GM13977 (cell line): Measurements from ENCODE around the gene SLC8A1.

ENCODE experiments used
- DNase-seq: peaks from one replicate; pipeline ENCODE4 v3.0.0; 2012; ENCODE audit warnings: low spot score
- in situ Hi-C: fragments of 300-500 bp; cut with MboI; formaldehyde crosslinking; loops from one replicate; pipeline ENCODE4 v1.12.0; 2022; ENCODE audit warnings: low sequenced_read_pairs, low pct_unique_long_range_greater_than_20kb, mixed read lengths, inconsistent platforms; ENCODE audit not compliant: unreplicated experiment
- TF ChIP-seq, protein P1 (sequence below): IDR thresholded peaks from 2 replicates; pipeline ENCODE4 v1.5.1; 2012; ENCODE audit warnings: mild to moderate bottlenecking, control low read depth; ENCODE audit not compliant: insufficient read depth; ENCODE audit errors: extremely low read depth, missing control alignments

The SLC8A1 gene

DNA sequence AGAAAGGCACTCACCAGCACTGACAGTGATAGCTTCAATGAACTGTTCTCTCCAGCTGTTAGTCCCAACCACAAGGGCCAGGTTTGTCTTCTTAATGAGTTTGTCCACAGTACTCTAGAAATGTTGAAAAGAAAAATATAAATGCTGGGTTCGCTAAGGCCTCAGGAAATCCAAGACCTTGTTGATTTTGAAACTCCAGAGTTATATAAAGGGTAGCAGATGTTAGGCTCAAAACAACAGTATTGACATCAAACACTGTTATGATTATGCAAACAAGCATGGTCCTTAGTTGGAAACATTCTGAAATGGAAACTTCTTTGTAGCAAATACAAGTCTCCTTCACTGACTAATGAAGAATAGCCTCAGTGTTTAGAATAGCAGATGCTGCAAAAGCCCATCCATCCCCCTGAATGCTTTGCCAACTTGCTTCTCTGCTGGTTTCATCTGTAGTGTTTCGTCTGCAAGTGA is 291.1 kb downstream of the SLC8A1 start:
- in situ Hi-C loops: no loop called here
- no peak for DNase-seq

DNA sequence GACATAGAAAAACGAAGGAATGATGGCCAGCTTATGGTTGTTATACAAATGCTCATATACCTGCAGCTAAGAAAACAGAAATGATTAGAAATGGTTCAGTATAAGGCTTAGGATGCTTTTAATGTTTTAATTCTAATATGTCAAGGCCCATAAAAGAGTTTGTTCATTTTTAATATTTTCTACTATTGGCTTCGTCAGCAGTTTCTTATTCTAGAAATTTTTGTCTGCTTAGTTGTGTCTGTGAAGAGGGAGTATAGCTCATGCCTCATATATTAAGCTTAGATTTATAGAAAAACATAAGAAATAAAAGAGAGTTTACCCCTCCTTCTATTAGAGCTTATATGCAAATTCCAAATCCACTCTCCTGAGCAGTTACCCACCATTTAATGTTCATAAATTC is 292.6 kb downstream of the SLC8A1 start:
- TF ChIP-seq, protein P1, sequence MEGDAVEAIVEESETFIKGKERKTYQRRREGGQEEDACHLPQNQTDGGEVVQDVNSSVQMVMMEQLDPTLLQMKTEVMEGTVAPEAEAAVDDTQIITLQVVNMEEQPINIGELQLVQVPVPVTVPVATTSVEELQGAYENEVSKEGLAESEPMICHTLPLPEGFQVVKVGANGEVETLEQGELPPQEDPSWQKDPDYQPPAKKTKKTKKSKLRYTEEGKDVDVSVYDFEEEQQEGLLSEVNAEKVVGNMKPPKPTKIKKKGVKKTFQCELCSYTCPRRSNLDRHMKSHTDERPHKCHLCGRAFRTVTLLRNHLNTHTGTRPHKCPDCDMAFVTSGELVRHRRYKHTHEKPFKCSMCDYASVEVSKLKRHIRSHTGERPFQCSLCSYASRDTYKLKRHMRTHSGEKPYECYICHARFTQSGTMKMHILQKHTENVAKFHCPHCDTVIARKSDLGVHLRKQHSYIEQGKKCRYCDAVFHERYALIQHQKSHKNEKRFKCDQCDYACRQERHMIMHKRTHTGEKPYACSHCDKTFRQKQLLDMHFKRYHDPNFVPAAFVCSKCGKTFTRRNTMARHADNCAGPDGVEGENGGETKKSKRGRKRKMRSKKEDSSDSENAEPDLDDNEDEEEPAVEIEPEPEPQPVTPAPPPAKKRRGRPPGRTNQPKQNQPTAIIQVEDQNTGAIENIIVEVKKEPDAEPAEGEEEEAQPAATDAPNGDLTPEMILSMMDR: no peak
- in situ Hi-C loops: no loop called here
- DNase-seq: no peak

More for the DNA sequence above, 291.1 kb downstream of the SLC8A1 start:
- TF ChIP-seq, protein P1: no peak

DNA sequence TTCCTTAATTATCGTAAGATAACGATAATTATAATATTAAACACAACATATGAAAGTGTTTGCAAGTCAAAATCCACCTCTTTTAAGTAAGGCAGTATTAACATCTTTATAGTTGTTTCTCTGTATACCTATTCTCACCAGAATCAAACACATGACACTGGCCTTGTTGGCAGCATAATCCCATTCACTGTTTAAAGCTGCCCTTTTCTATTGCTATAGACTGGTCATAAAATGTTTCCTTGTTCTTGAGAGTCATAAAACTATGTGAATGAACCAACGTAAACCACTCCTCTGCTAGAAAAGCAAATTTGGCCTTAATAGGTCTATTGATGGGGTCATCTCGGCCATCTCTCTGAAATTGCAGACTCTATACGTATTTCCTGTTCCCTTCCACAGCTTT is 293.1 kb downstream of the SLC8A1 start:
- no peak for DNase-seq
- in situ Hi-C loops: no loop called here
- TF ChIP-seq, protein P1: no peak

DNA sequence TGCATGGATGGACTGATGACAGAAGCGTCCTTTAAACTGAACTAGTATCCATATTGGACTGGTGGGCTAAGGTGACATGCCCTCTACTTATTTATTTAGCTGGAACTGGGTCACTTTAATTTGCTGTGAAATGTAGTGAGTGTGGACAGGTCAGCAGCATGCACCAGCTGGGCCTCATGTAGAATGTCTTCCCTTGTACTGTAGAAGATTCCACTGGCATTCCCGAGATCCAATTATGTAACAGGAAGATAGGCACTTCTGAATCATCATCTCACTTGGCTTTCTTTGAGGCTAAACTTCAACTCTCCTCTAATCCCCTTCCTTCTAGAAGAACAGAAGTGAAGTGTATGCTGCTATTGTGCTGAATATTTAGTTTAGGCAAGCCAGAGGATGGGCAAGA is 296.2 kb downstream of the SLC8A1 start:
- TF ChIP-seq, protein P1: no peak
- in situ Hi-C loops: no loop called here
- DNase-seq: no peak

DNA sequence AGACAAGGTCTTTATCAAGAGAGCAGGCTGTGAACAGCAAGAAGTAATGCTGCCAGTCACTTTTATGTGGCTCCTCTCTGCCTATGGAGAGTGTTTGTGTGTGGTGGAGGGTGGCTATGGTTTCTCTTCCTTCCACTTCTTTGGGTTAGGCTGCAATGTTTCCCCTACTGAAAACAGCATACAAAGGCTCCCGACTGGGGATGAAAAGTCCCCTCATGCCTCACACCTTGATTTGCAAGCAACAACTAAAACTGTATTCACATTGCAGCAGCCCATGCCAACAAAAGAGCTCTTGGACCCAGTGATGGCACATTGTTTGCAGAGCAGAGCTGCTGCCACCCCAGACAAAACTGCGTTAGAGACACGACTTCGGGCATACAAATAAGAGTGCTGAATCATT is 301.6 kb downstream of the SLC8A1 start:
- TF ChIP-seq, protein P1: no peak
- in situ Hi-C loops: no loop called here
- DNase-seq: no peak

DNA sequence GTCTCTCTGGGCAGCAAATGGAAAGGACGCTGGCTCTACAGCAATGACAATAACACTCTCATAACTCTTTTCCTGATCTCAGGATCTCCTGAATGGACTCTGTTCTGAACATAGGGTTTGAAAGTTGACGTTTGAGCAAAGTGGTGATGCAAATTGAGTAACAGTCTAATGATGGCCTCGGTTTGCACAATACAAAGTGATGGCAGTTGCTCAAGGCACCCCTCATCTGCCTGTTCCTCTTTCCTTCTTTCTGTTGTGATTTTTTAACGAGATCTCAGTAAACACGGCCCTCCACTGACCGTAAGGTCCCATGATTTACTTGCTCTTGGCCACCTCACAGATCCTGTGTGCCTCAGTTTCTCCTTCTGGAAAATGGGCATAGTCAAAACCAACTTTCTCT is 303.6 kb downstream of the SLC8A1 start:
- in situ Hi-C loops: no loop called here
- no peak for DNase-seq
- TF ChIP-seq, protein P1: no peak

DNA sequence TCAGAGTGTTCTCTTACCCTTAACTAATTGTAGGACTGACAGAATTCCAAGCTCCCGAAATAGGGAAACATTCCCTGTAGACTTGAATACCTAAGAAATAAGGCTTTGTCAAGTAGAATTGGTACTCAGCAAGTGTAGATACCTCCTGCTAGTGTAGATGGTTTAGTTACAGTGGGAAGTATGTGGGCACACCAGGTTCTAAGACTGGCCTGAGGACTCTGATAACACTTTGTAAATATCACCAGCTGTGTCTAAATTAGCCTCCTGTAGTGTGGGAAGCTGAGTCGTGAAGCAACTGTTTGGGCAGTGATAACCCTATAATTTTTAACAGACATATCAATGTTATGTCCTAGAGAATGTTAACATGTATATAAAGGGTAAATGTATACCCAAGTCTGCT is 304.5 kb downstream of the SLC8A1 start:
- no peak for DNase-seq
- in situ Hi-C loops: no loop called here
- TF ChIP-seq, protein P1: no peak
